A549 (cell line): ENCODE measurements around the gene CDC6. TPM values are rescaled to one million over a fixed set of nuclear protein-coding genes. Genes with fewer than 3 reads are reported as not detected.
A peak's percentile ranks its signal among the peaks of the same experiment; 100 is the strongest.

Source experiments
- ATAC-seq, 2 experiments: fragments of 200-7000 bp in 1 of 2; fragments of >200 bp in 1 of 2; cut with Nextera tagmentation in 1 of 2; cut with Tn5 transposase in 1 of 2; 3 replicates each; pipeline versions ENCODE4 v1.8.0 to v1.9.1; 2018 to 2020; ENCODE audit warnings: mild to moderate bottlenecking in 1 of 2, moderate library complexity in 1 of 2
- CTCF ChIA-PET: fragments of 300-600 bp; sonication (Branson Sonifier 250); formaldehyde crosslinking; extraction: SDS; loops from one replicate; lab custom pipeline; 2021; ENCODE audit warnings: antibody characterized with exemption, inconsistent platforms; lab: Yijun Ruan, JAX
- POLR2A ChIA-PET: fragments of 350-600 bp; formaldehyde crosslinking; extraction: SDS; loops from one replicate; lab custom pipeline; 2021; ENCODE audit warnings: antibody characterized with exemption, inconsistent platforms; lab: Yijun Ruan, JAX
- DNase-seq, 2 experiments: peaks; one replicate each; pipeline versions ENCODE4 v3.0.0 to v3.0.0-alpha.2; 2011 to 2016; ENCODE audit warnings: low read depth in 1 of 2, low spot score in 1 of 2
- FAIRE-seq: peaks from 2 replicates; lab custom pipeline; 2011; peaks lifted over from hg19 to GRCh38; lab: Jason Lieb, UNC
- H3K27ac ChIP-seq, 2 experiments: fragments of >200 bp; sonication (Bioruptor Twin); formaldehyde crosslinking; 3 replicates each; pipeline ENCODE4 v1.5.1; 2016 to 2017
- H3K4me1 ChIP-seq: fragments of >200 bp; sonication (Bioruptor Twin); formaldehyde crosslinking; 3 replicates; pipeline ENCODE4 v1.6.1; 2016
- H3K4me2 ChIP-seq: fragments of >200 bp; sonication (Bioruptor Twin); formaldehyde crosslinking; 3 replicates; pipeline ENCODE4 v1.6.1; 2016
- H3K4me3 ChIP-seq: fragments of >200 bp; sonication (Bioruptor Twin); formaldehyde crosslinking; 3 replicates; pipeline ENCODE4 v1.5.1; 2016
- H3K9me3 ChIP-seq: fragments of >200 bp; sonication (Bioruptor Twin); formaldehyde crosslinking; 3 replicates; pipeline ENCODE4 v1.6.1; 2016
- BHLHE40 ChIP-seq: IDR thresholded peaks from 2 replicates; pipeline ENCODE4 v1.6.1; 2012; ENCODE audit warnings: low read depth, low read length, inconsistent platforms
- CHD2 ChIP-seq: fragments of 150-350 bp; IDR thresholded peaks from 2 replicates; pipeline ENCODE4 v1.6.1; 2014; ENCODE audit warnings: low read length; ENCODE audit not compliant: partially characterized antibody
- CTCF ChIP-seq: fragments of >200 bp; sonication (Bioruptor Twin); formaldehyde crosslinking; IDR thresholded peaks from 3 replicates; pipeline ENCODE4 v1.5.1; 2016
- EHF ChIP-seq: fragments of 250-450 bp; sonication (Bioruptor Pico); IDR thresholded peaks from 2 replicates; pipeline ENCODE4 v1.5.0; 2020; ENCODE audit warnings: mild to moderate bottlenecking
- FOSL2 ChIP-seq, 2 experiments: fragments of 450-650 bp in 1 of 2; fragments of >200 bp in 1 of 2; sonication (Bioruptor Twin) in 1 of 2; formaldehyde crosslinking; IDR thresholded peaks; 2 replicates each; pipeline versions ENCODE4 v1.5.0 to v1.6.1; 2016 to 2020; ENCODE audit warnings: mild to moderate bottlenecking in 1 of 2, moderate library complexity in 1 of 2
- FOXS1 ChIP-seq: fragments of 250-450 bp; sonication (Bioruptor Pico); IDR thresholded peaks from 2 replicates; pipeline ENCODE4 v1.5.0; 2020; ENCODE audit warnings: mild to moderate bottlenecking, moderate library complexity
- GATA3 ChIP-seq: IDR thresholded peaks from 2 replicates; pipeline ENCODE4 v1.6.1; 2012; ENCODE audit warnings: borderline replicate concordance
- HEYL ChIP-seq: fragments of 250-450 bp; sonication (Bioruptor Pico); IDR thresholded peaks from 2 replicates; pipeline ENCODE4 v1.8.0; 2021; ENCODE audit warnings: mild to moderate bottlenecking, moderate library complexity
- HMGXB4 ChIP-seq: fragments of 250-450 bp; sonication (Bioruptor Pico); IDR thresholded peaks from 2 replicates; pipeline ENCODE4 v1.5.0; 2021; ENCODE audit warnings: mild to moderate bottlenecking, moderate library complexity, borderline replicate concordance
- HOXB13 ChIP-seq: fragments of 250-450 bp; sonication (Bioruptor Pico); IDR thresholded peaks from 2 replicates; pipeline ENCODE4 v1.5.0; 2020; ENCODE audit warnings: low read depth, mild to moderate bottlenecking, moderate library complexity
- HOXB5 ChIP-seq: fragments of 250-450 bp; sonication (Bioruptor Pico); IDR thresholded peaks from 2 replicates; pipeline ENCODE4 v1.5.0; 2020; ENCODE audit warnings: mild to moderate bottlenecking, moderate library complexity
- MAX ChIP-seq: IDR thresholded peaks from 2 replicates; pipeline ENCODE4 v1.6.1; 2012
- MYC ChIP-seq: IDR thresholded peaks from 2 replicates; pipeline ENCODE4 v1.6.1; 2012; ENCODE audit warnings: mild to moderate bottlenecking, inconsistent platforms, low read length, improper control_type of control experiment, borderline replicate concordance
- NFE2L2 ChIP-seq: fragments of 150-350 bp; conservative IDR thresholded peaks from 2 replicates; pipeline ENCODE4 v1.6.1; 2014; ENCODE audit warnings: low read length
- POLR2AphosphoS2 ChIP-seq: conservative IDR thresholded peaks from 2 replicates; pipeline ENCODE4 v1.6.1; 2012; ENCODE audit warnings: low read length, improper control_type of control experiment, inconsistent platforms
- RAD21 ChIP-seq, 2 experiments: fragments of >200 bp in 1 of 2; sonication (Bioruptor Twin) in 1 of 2; formaldehyde crosslinking in 1 of 2; IDR thresholded peaks in 1 of 2; conservative IDR thresholded peaks in 1 of 2; 2 replicates in 1 of 2; 3 replicates in 1 of 2; pipeline ENCODE4 v1.6.1; 2012 to 2018; ENCODE audit warnings: inconsistent platforms in 1 of 2
- RNF2 ChIP-seq: fragments of 200-600 bp; sonication (generic); IDR thresholded peaks from 2 replicates; pipeline ENCODE4 v1.6.1; 2016; ENCODE audit warnings: low read depth, mild to moderate bottlenecking, antibody characterized with exemption, moderate library complexity, borderline replicate concordance
- SMC3 ChIP-seq: fragments of >200 bp; sonication (Bioruptor Twin); formaldehyde crosslinking; IDR thresholded peaks from 3 replicates; pipeline ENCODE4 v1.6.1; 2018; ENCODE audit warnings: inconsistent platforms
- SREBF2 ChIP-seq: fragments of 450-650 bp; IDR thresholded peaks from 2 replicates; pipeline ENCODE4 v1.6.1; 2014; ENCODE audit warnings: mild to moderate bottlenecking, moderate library complexity
- TFCP2L1 ChIP-seq: fragments of 250-450 bp; sonication (Bioruptor Pico); IDR thresholded peaks from 2 replicates; pipeline ENCODE4 v1.5.0; 2021; ENCODE audit warnings: mild to moderate bottlenecking
- USF2 ChIP-seq: fragments of 450-650 bp; IDR thresholded peaks from 2 replicates; pipeline ENCODE4 v1.6.1; 2014; ENCODE audit warnings: antibody characterized with exemption
- WGBS: methylation state at CpG from one replicate; pipeline ENCODE4 v1.1.6; 2017; ENCODE audit errors: missing lambda C conversion rate; 5-methylcytosine and 5-hydroxymethylcytosine counted together
- polyA plus RNA-seq, 4 experiments: library from polyadenylated mRNA; depleted of rRNA in 3 of 4; stranded (reverse); fragments of >200 nt; fragmentation: RNase III in 1 of 4; extraction: RNeasy Plus Mini Kit Qiagen cat#74134 plus additional on column Dnase treatment in 1 of 4; gene quantifications; 2 replicates in 3 of 4; 3 replicates in 1 of 4; pipeline ENCODE4 v1.2.3, GENCODE V29; 2011 to 2017
- TF ChIP-seq, protein P1 (sequence below): fragments of >200 bp; sonication (Bioruptor Twin); formaldehyde crosslinking; IDR thresholded peaks from 2 replicates; pipeline ENCODE4 v1.6.1; 2016

Gene CDC6
- polyA plus RNA-seq, 2 of the 4 experiments (the other 2 are of a cell fraction): 67.0 to 79.5 TPM

DNA sequence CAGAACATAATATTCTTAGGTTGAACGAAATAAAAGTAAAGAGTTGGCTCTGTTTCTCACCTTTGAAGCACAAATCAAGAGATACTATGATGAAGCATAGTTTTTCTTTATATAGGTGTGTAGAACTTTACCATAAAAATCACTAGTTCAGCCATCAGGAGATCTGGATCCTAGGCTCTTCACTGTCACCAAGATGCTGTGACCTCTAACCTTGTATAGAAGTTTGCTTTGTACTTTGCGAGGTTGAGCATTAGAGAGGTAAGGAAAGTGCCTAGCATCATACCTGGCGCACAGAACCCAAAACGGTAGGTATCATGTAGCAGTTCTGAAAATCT is 553 bp upstream of the CDC6 start:
- ChIA-PET POLR2A (no interaction called here), CTCF (interaction anchor here (1.4 kb wide), 2 partner anchors 9 to 79 kb away, joined by 4 to 5 read pairs; no protein-coding TSS in a partner anchor)
- peaks cover 34% of the 10 kb centered on the region for H3K4me1 ChIP-seq
- ATAC-seq (peak; percentile 2 to 14; a peak in 3 of 6 replicates), DNase-seq (no peak), FAIRE-seq (no peak)
- peak overlapping the region; percentile 54; the same call in 2 of the 3 replicates for H3K4me2 ChIP-seq
- no peak for TF ChIP-seq MAX
- no peak for TF ChIP-seq GATA3
- no peak for TF ChIP-seq HOXB5 (CRISPR knock-in tag)
- no peaks in the 10 kb centered on the region for H3K9me3 ChIP-seq
- H3K27ac ChIP-seq: peak overlapping the region in 1 of 2 experiments; percentile 38; a peak in 2 of 6 replicates
- no peak overlapping the region for H3K4me3 ChIP-seq
- 47% methylated on average over 4 of the region's 4 CpGs for WGBS

DNA sequence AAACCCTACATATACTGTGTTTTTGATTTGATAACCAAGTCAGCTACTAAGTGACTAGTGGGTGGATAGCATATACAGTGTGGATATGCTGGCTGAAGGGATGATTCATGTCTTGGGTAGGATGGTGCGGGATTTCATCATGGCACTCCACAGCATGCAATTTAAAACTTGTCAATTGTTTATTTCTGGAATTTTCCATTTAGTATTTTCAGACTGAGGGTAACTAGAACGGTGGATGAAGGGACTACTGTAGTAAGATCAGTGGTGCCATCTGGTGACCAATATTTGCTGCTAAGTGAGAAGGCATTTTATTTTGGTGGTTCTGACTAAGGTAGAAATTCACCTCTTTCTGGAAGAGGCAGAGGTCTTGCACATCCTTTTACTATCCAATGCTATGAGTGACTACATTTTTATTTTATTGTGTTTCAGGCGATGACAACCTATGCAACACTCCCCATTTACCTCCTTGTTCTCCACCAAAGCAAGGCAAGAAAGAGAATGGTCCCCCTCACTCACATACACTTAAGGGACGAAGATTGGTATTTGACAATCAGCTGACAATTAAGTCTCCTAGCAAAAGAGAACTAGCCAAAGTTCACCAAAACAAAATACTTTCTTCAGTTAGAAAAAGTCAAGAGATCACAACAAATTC is 3.1 kb downstream of the CDC6 start:
- ATAC-seq (peak; percentile 13 to 37; a peak in 4 of 6 replicates), FAIRE-seq (peak; percentile 54)
- POLR2A ChIA-PET: no interaction called here

DNA sequence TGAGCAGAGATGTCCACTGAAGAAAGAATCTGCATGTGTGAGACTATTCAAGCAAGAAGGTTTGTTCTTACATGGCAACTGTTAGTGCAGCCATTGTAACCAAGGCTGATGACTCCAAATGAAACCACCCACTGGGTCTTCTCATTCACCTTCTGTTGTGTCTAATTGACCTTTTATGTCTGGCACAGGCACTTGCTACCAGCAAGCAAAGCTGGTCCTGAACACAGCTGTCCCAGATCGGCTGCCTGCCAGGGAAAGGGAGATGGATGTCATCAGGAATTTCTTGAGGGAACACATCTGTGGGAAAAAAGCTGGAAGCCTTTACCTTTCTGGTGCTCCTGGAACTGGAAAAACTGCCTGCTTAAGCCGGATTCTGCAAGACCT is 3.6 kb downstream of the CDC6 start:
- H3K4me3 ChIP-seq: no peak overlapping the region
- 97% methylated on average over 2 of the region's 2 CpGs for whole genome bisulfite sequencing
- no peaks in the 10 kb centered on the region for H3K9me3 ChIP-seq
- H3K4me2 ChIP-seq: no peak overlapping the region
- no peak for ATAC-seq
- ChIA-PET POLR2A (interaction anchor here (0.5 kb wide), 1 partner anchor 87 kb away, joined by 3 read pairs; no protein-coding TSS in a partner anchor), CTCF (interaction anchor here (0.6 to 50.4 kb wide), 31 partner anchors 9 to 286 kb away, joined by 3 to 2395 read pairs (median 5); partner anchors contain the start of genes CSF3, GJD3, RARA and WIPF2)
- TF ChIP-seq CHD2: no peak
- no peak for TF ChIP-seq POLR2AphosphoS2
- no peak for TF ChIP-seq USF2
- no peak for TF ChIP-seq HOXB13
- no peak for TF ChIP-seq CTCF
- TF ChIP-seq MYC: no peak
- no peak for TF ChIP-seq NFE2L2
- no peak for TF ChIP-seq RNF2
- TF ChIP-seq FOSL2 (IDR thresholded peaks at IDR 0.05): no peak
- TF ChIP-seq FOSL2 (CRISPR knock-in tag; IDR thresholded peaks at IDR 0.05): no peak
- TF ChIP-seq EHF: no peak
- no peak for TF ChIP-seq HMGXB4 (CRISPR knock-in tag)
- TF ChIP-seq SREBF2: no peak
- TF ChIP-seq, protein P1, sequence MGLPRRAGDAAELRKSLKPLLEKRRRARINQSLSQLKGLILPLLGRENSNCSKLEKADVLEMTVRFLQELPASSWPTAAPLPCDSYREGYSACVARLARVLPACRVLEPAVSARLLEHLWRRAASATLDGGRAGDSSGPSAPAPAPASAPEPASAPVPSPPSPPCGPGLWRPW: no peak
- TF ChIP-seq FOXS1 (CRISPR knock-in tag): no peak
- TF ChIP-seq SMC3: no peak
- no peak for TF ChIP-seq HEYL
- no peak for TF ChIP-seq BHLHE40
- DNase-seq: no peak
- peaks cover 16% of the 10 kb centered on the region for H3K4me1 ChIP-seq
- H3K27ac ChIP-seq: no peak overlapping the region
- no peak for FAIRE-seq

More for the DNA sequence above, 3.1 kb downstream of the CDC6 start:
- TF ChIP-seq RAD21 (conservative IDR thresholded peaks at IDR 0.05 in 1 of 2, IDR thresholded peaks at IDR 0.05 in 1 of 2) (peak; percentile 81 to 84), CTCF (peak; percentile 94), SMC3 (peak; percentile 92), FOSL2 (IDR thresholded peaks at IDR 0.05) (no peak), FOSL2 (CRISPR knock-in tag; IDR thresholded peaks at IDR 0.05) (peak; percentile 66), TFCP2L1 (CRISPR knock-in tag) (no peak)
- TF ChIP-seq, all 56 proteins: peak for 4
- CTCF ChIA-PET: interaction anchor here (0.6 to 50.4 kb wide), 47 partner anchors 9 to 298 kb away, joined by 3 to 2395 read pairs (median 4); partner anchors contain the start of genes CSF3, GJD3, MED24 and RARA
- Histone ChIP-seq H3K27ac (peak overlapping the region; percentile 2 to 3; a peak in 1 of 6 replicates), H3K4me2 (peak overlapping the region; percentile 33), H3K4me1 (peaks cover 16% of the 10 kb centered on the region), H3K9me3 (no peaks in the 10 kb centered on the region), H3K4me3 (no peak overlapping the region)
- peak; percentile 81 to 89 for DNase-seq
- 32% methylated on average over 4 of the region's 4 CpGs for WGBS
